ENCODE measurements around the gene RAB33B. TPM values are rescaled to one million over a fixed set of nuclear protein-coding genes. Genes with fewer than 3 reads are reported as not detected.

The RAB33B gene
- total and polyA plus RNA-seq, 9 of the 15 experiments (the other 6 are each of a cell fraction or from before 2014, with no cell fraction given) = 1.7 to 3.7 (median 3.0) TPM

- ChIA-PET POLR2A (no interaction called here), CTCF (ENCODE audit: low intra/inter-chr PET ratio) (no interaction called here)
- DNase-seq (ENCODE audit: extremely low read depth in 1 of 4, low spot score in 3 of 4) (no peak), ATAC-seq (no peak), FAIRE-seq (no peak)
- H3K4me3 ChIP-seq = no peak overlapping the region
- peaks cover 4 to 7% of the 10 kb centered on the region in 2 experiments; a peak in 3 of 5 replicates for H3K4me1 ChIP-seq (replicated peaks in 1 of 2; ENCODE audit: control insufficient read depth in 2 of 2, insufficient read depth in 2 of 2, low read length in 2 of 2)
- intact Hi-C loops (cut with micrococcal nuclease) = no loop called here
- no peak overlapping the region for H3K27ac ChIP-seq (ENCODE audit: extremely low read depth, low read depth, low read length)
- H2AFZ ChIP-seq (ENCODE audit: low read depth, low read length) = no peak overlapping the region
- no peaks in the 10 kb centered on the region for H4K20me1 ChIP-seq (replicated peaks; ENCODE audit: control insufficient read depth, insufficient read depth, low read length)
- in situ Hi-C loops (cut with MboI) = no loop called here
- 95% methylated on average over 4 of the region's 4 CpGs for WGBS (ENCODE audit: insufficient coverage, low coverage, missing lambda C conversion rate)
- H3K9me3 ChIP-seq (replicated peaks; ENCODE audit: control insufficient read depth, insufficient read depth, low read depth, low read length) = peaks cover 9% of the 10 kb centered on the region
- no peaks in the 10 kb centered on the region for H3K79me2 ChIP-seq (ENCODE audit: control insufficient read depth, insufficient read depth, low read length)
- no peaks in the 10 kb centered on the region for H3K9me1 ChIP-seq (ENCODE audit: control insufficient read depth, insufficient read depth, low read length)
- 0 out of 3 replicates have a peak, but pooled peaks cover 8% of the 10 kb centered on the region for H3K36me3 ChIP-seq (ENCODE audit: control insufficient read depth, insufficient read depth, low read length)
- TF ChIP-seq SETDB1 (IDR thresholded peaks at IDR 0.05; ENCODE audit: low read length) (no peak), NRF1 (conservative IDR thresholded peaks at IDR 0.05 in 1 of 2, IDR thresholded peaks at IDR 0.05 in 1 of 2) (no peak), POLR3G (IDR thresholded peaks at IDR 0.05; ENCODE audit: extremely low read depth, insufficient read length, insufficient replicate concordance) (no peak), GATA2 (CRISPR knock-in tag; IDR thresholded peaks at IDR 0.05) (no peak), EZH2 (IDR thresholded peaks at IDR 0.05; ENCODE audit: borderline replicate concordance, low read depth, low read length) (no peak)
- no peaks in the 10 kb centered on the region for H3K27me3 ChIP-seq (ENCODE audit: control insufficient read depth in 2 of 2, insufficient read depth in 2 of 2, low read length in 2 of 2)
- no peak overlapping the region for H3K9ac ChIP-seq (ENCODE audit: insufficient read depth in 1 of 2, low read depth in 2 of 2, low read length in 2 of 2)
- no peak overlapping the region for H3K4me2 ChIP-seq (ENCODE audit: insufficient read depth, low read length)
- no TSS peak for BruUV-seq (replicated peaks)
Observed at GRCh38 chr4:139441029-139441428, 12.9 kb upstream of the RAB33B start.

- Histone ChIP-seq H3K9me1 (ENCODE audit: control insufficient read depth, insufficient read depth, low read length) (no peaks in the 10 kb centered on the region), H3K79me2 (ENCODE audit: control insufficient read depth, insufficient read depth, low read length) (no peaks in the 10 kb centered on the region), H3K4me1 (replicated peaks in 1 of 2; ENCODE audit: control insufficient read depth in 2 of 2, insufficient read depth in 2 of 2, low read length in 2 of 2) (peaks cover 4 to 7% of the 10 kb centered on the region in 2 experiments; a peak in 4 of 5 replicates), H3K4me2 (ENCODE audit: insufficient read depth, low read length) (peak overlapping the region; percentile 65), H2AFZ (ENCODE audit: low read depth, low read length) (peak overlapping the region; percentile 32; the same call in 1 of the 2 replicates), H3K9me3 (replicated peaks; ENCODE audit: control insufficient read depth, insufficient read depth, low read depth, low read length) (peaks cover 5% of the 10 kb centered on the region; the same call in 1 of the 2 replicates), H3K27me3 (ENCODE audit: control insufficient read depth in 2 of 2, insufficient read depth in 2 of 2, low read length in 2 of 2) (no peaks in the 10 kb centered on the region), H4K20me1 (replicated peaks; ENCODE audit: control insufficient read depth, insufficient read depth, low read length) (no peaks in the 10 kb centered on the region), H3K36me3 (ENCODE audit: control insufficient read depth, insufficient read depth, low read length) (0 out of 3 replicates have a peak, but pooled peaks cover 4% of the 10 kb centered on the region), H3K9ac (ENCODE audit: insufficient read depth in 1 of 2, low read depth in 2 of 2, low read length in 2 of 2) (no peak overlapping the region), H3K27ac (ENCODE audit: extremely low read depth, low read depth, low read length) (peak overlapping the region; percentile 54; the same call in 1 of the 3 replicates), H3K4me3 (no peak overlapping the region)
- in situ Hi-C loops (cut with MboI) (no loop called here), intact Hi-C loops (cut with micrococcal nuclease) (no loop called here)
- ChIA-PET CTCF (ENCODE audit: low intra/inter-chr PET ratio) (no interaction called here), POLR2A (interaction anchor here (2.6 kb wide), 1 partner anchor 10 kb away, joined by 10 read pairs; the partner anchor contains the start of gene RAB33B)
- under 1% methylated on average over 7 of the region's 7 CpGs for WGBS (ENCODE audit: insufficient coverage, low coverage, missing lambda C conversion rate)
- FAIRE-seq (peak; percentile 91), DNase-seq (ENCODE audit: extremely low read depth in 1 of 4, low spot score in 3 of 4) (peak in 3 of 4 experiments; percentile 16 to 86 (median 61)), ATAC-seq (peak; percentile 95)
- BruUV-seq (replicated peaks) = no TSS peak
- TF ChIP-seq RCOR1 (IDR thresholded peaks at IDR 0.05; ENCODE audit: borderline replicate concordance in 1 of 2, low read depth in 2 of 2, low read length in 2 of 2) (peak in 1 of 2 experiments; percentile 76; a peak in 2 of 4 replicates), TAL1 (IDR thresholded peaks at IDR 0.05) (peak; percentile 95), FOXA3 (CRISPR knock-in tag; conservative IDR thresholded peaks at IDR 0.05 in 1 of 2, IDR thresholded peaks at IDR 0.05 in 1 of 2) (peak; percentile 24 to 97; a peak in 2 of 4 replicates), HES1 (IDR thresholded peaks at IDR 0.05; ENCODE audit: low read depth) (no peak), DPF2 (IDR thresholded peaks at IDR 0.05) (peak; percentile 90), TCF3 (CRISPR knock-in tag; IDR thresholded peaks at IDR 0.05) (peak; percentile 98), ZFP36 (IDR thresholded peaks at IDR 0.05; ENCODE audit: low read depth, low read length, partially characterized antibody) (peak; percentile 40)
Observed at GRCh38 chr4:139443661-139444060, 10.3 kb upstream of the RAB33B start.

Data from K562 (cell line).